Adrenal gland (tissue), 12 donors: Measurements from ENCODE around the gene MTUS2. TPM values are rescaled to one million over a fixed set of nuclear protein-coding genes. Genes with fewer than 3 reads are reported as not detected.
A peak's percentile ranks its signal among the peaks of the same experiment; 100 is the strongest.

ENCODE experiments used
- DNase-seq, 7 donors: peaks; one replicate each; pipeline ENCODE4 v3.0.0-alpha.2; 2019 to 2020
- H3K27ac ChIP-seq, 5 donors: fragments of 200-600 bp; sonication (generic) in 4 of 5; 1 replicate in 3 of 5; 2 replicates in 2 of 5; pipeline versions ENCODE4 v1.5.1 to v1.8.0; 2016 to 2020; ENCODE audit warnings: mild to moderate bottlenecking in 1 of 5
- H3K27me3 ChIP-seq: fragments of 200-600 bp; 2 replicates; pipeline ENCODE4 v1.8.0; 2021
- H3K36me3 ChIP-seq, 2 donors: fragments of 200-600 bp; replicated peaks in 1 of 2; 1 replicate in 1 of 2; 2 replicates in 1 of 2; pipeline versions ENCODE4 v1.5.1 to v1.8.0; 2018 to 2022
- H3K4me1 ChIP-seq, 2 donors: fragments of 200-600 bp; replicated peaks in 1 of 2; 1 replicate in 1 of 2; 2 replicates in 1 of 2; pipeline versions ENCODE4 v1.5.1 to v1.8.0; 2018 to 2021
- H3K4me3 ChIP-seq, 4 donors: fragments of 200-600 bp; sonication (generic) in 3 of 4; one replicate each; pipeline ENCODE4 v1.5.1; 2016 to 2018
- H3K9me3 ChIP-seq, 3 donors: fragments of 200-600 bp; sonication (generic) in 1 of 3; replicated peaks in 1 of 3; 1 replicate in 2 of 3; 2 replicates in 1 of 3; pipeline versions ENCODE4 v1.5.1 to v1.8.0; 2016 to 2021
- CTCF ChIP-seq, 6 experiments: fragments of 450-650 bp in 4 of 6; fragments of 200-600 bp in 2 of 6; sonication (generic) in 1 of 6; IDR thresholded peaks; 1 replicate in 5 of 6; 2 replicates in 1 of 6; pipeline versions ENCODE4 v1.5.1 to v1.8.0; 2016 to 2021; ENCODE audit warnings: antibody characterized with exemption in 6 of 6, mild to moderate bottlenecking in 2 of 6, moderate library complexity in 1 of 6
- POLR2A ChIP-seq, 2 donors: fragments of 450-650 bp; IDR thresholded peaks; one replicate each; pipeline ENCODE4 v1.6.1; 2017; ENCODE audit warnings: antibody characterized with exemption in 2 of 2, mild to moderate bottlenecking in 2 of 2, moderate library complexity in 1 of 2
- WGBS, 4 donors: extraction: QIAGEN DNeasy Blood & Tissue Kit in 2 of 4; methylation state at CpG; one replicate each; pipeline versions ENCODE4 v1.1.5 to v1.1.7; 2013 to 2017; 5-methylcytosine and 5-hydroxymethylcytosine counted together
- intact Hi-C, 2 donors: fragments of 100-400 bp; cut with DNase I; formaldehyde crosslinking; loops; one replicate each; pipeline versions ENCODE4 v1.14.1 to v1.15.0; 2022 to 2023
- polyA plus RNA-seq, 3 donors: library from polyadenylated mRNA; stranded (reverse); fragments of 200-250 nt in 2 of 3; fragments of 350-450 nt in 1 of 3; fragmentation: Illumina TruSeq in 1 of 3; extraction: RNeasy Lipid Tissue Mini Kit (QIAGEN cat#74804) in 1 of 3; gene quantifications; one replicate each; pipeline ENCODE4 v1.2.3, GENCODE V29; 2013 to 2014
- total RNA-seq, 9 donors: library from RNA; depleted of rRNA in 4 of 9; stranded (reverse); fragments of >200 nt in 4 of 9; fragments of 120-200 nt in 1 of 9; fragmentation: NEBNext Ultra II Directional in 1 of 9; extraction: Animal tissue kit (Norgen Biotek cat#: 25700) in 1 of 9; gene quantifications; one replicate each; pipeline versions ENCODE4 v1.1.0 to v1.2.4, GENCODE V29; 2013 to 2023
- donor health status: healthy with polysubstance abuse.
- donor health status: Bipolar disorder and iron deficiency.
- donor health status: DM: yes; HTN: yes; CAD: no.
- donor health status: DM: no; HTN: no; CAD: no.
- donor health status: DM: no; HTN: no; CAD: no.
- donor health status: DM: yes; HTN: yes; CAD: no.

Gene MTUS2
- total and polyA plus RNA-seq, 12 donors, result 0.07 to 0.24 (median 0.14) TPM; not detected in 5

GRCh38 chr13:29508130-29508875 lies 688.2 kb downstream of the MTUS2 start:
- intact Hi-C loops, result loop anchor here in 1 of 2 donors (5.0 kb wide), 2 partner anchors 199 to 609 kb away; no protein-coding TSS in a partner anchor
- no peak overlapping the region for H3K27ac ChIP-seq
- WGBS, 4 donors, result 29 to 45% (median 33%) methylated on average over 16 of the region's 16 CpGs
- peaks cover 0 to 4% of the 10 kb centered on the region in 2 donors for H3K4me1 ChIP-seq
- H3K27me3 ChIP-seq, result peaks cover 15% of the 10 kb centered on the region
- TF ChIP-seq CTCF (IDR thresholded peaks at IDR 0.05) (peak; percentile 92 to 99 (median 94)), POLR2A (IDR thresholded peaks at IDR 0.05) (no peak)
- peak; percentile 72 to 95 (median 87) for DNase-seq
- H3K4me3 ChIP-seq, result no peak overlapping the region
- H3K36me3 ChIP-seq, result no peaks in the 10 kb centered on the region
- H3K9me3 ChIP-seq, result no peaks in the 10 kb centered on the region

GRCh38 chr13:29508876-29509252 lies 688.7 kb downstream of the MTUS2 start:
- Histone ChIP-seq H3K4me3 (no peak overlapping the region), H3K36me3 (no peaks in the 10 kb centered on the region), H3K4me1 (peaks cover 0 to 4% of the 10 kb centered on the region in 2 donors), H3K27me3 (peaks cover 15% of the 10 kb centered on the region), H3K9me3 (no peaks in the 10 kb centered on the region), H3K27ac (no peak overlapping the region)
- intact Hi-C loops, result loop anchor here in 1 of 2 donors (5.0 kb wide), 2 partner anchors 198 to 608 kb away; no protein-coding TSS in a partner anchor
- 62 to 81% (median 75%) methylated on average over 2 to 4 of the region's 4 CpGs for whole genome bisulfite sequencing, 4 donors
- TF ChIP-seq POLR2A (IDR thresholded peaks at IDR 0.05) (no peak), CTCF (IDR thresholded peaks at IDR 0.05) (no peak)
- no peak for DNase-seq

GRCh38 chr13:29509999-29510589 lies 690.0 kb downstream of the MTUS2 start:
- no peak for TF ChIP-seq CTCF (IDR thresholded peaks at IDR 0.05)
- no peak for TF ChIP-seq POLR2A (IDR thresholded peaks at IDR 0.05)
- 94 to 97% (median 95%) methylated on average over 14 of the region's 14 CpGs for WGBS, 4 donors
- H3K9me3 ChIP-seq, result no peaks in the 10 kb centered on the region
- H3K4me3 ChIP-seq, result no peak overlapping the region
- peaks cover 0 to 4% of the 10 kb centered on the region in 2 donors for H3K4me1 ChIP-seq
- DNase-seq, result no peak
- intact Hi-C loops, result loop anchor here (5.0 kb wide), 2 partner anchors 197 to 607 kb away; no protein-coding TSS in a partner anchor
- peaks cover 10% of the 10 kb centered on the region for H3K27me3 ChIP-seq
- no peaks in the 10 kb centered on the region for H3K36me3 ChIP-seq
- no peak overlapping the region for H3K27ac ChIP-seq

GRCh38 chr13:29510651-29511084 lies 690.5 kb downstream of the MTUS2 start:
- no peak overlapping the region for H3K4me3 ChIP-seq
- H3K4me1 ChIP-seq, result peaks cover 0 to 4% of the 10 kb centered on the region in 2 donors
- H3K9me3 ChIP-seq, result no peaks in the 10 kb centered on the region
- no peak for TF ChIP-seq CTCF (IDR thresholded peaks at IDR 0.05)
- no peak for TF ChIP-seq POLR2A (IDR thresholded peaks at IDR 0.05)
- 92 to 100% (median 94%) methylated on average over 5 to 10 of the region's 10 CpGs for WGBS, 4 donors
- no peak for DNase-seq
- no peak overlapping the region for H3K27ac ChIP-seq
- H3K27me3 ChIP-seq, result peaks cover 5% of the 10 kb centered on the region
- no peaks in the 10 kb centered on the region for H3K36me3 ChIP-seq
- intact Hi-C loops, result loop anchor here in 1 of 2 donors (5.0 kb wide), 1 partner anchor 197 kb away; no protein-coding TSS in a partner anchor
